Caco-2 (cell line): ENCODE data around the gene CCDC178. TPM values are rescaled to one million over a fixed set of nuclear protein-coding genes. Genes with fewer than 3 reads are reported as not detected.

Source experiments
- BruUV-seq: library from RNA; stranded (reverse); fragments of 400-500 nt; replicated peaks from 2 replicates; lab custom pipeline; 2021; lab: Mats Ljungman, UMichigan
- CTCF ChIA-PET: fragments of 300-600 bp; sonication (Branson Sonifier 250); formaldehyde crosslinking; loops from one replicate; lab custom pipeline; 2022; ENCODE audit warnings: antibody characterized with exemption; lab: Charles Lee
- POLR2A ChIA-PET: fragments of 300-600 bp; sonication (Branson Sonifier 250); formaldehyde crosslinking; loops from one replicate; lab custom pipeline; 2022; ENCODE audit warnings: antibody characterized with exemption; lab: Charles Lee
- DNase-seq, 2 experiments: peaks; one replicate each; pipeline versions ENCODE4 v3.0.0 to v3.0.0-alpha.2; 2020 to 2022
- H3K27me3 ChIP-seq: replicated peaks from 2 replicates; pipeline ENCODE4 v1.6.0; 2011; ENCODE audit warnings: low read length; ENCODE audit not compliant: control insufficient read depth, insufficient read depth
- H3K36me3 ChIP-seq: 2 replicates; pipeline ENCODE4 v1.5.1; 2011; ENCODE audit warnings: low read length; ENCODE audit not compliant: control insufficient read depth, insufficient read depth
- H3K4me1 ChIP-seq: fragments of 250-450 bp; sonication (Bioruptor Pico); 2 replicates; pipeline ENCODE4 v1.5.1; 2020; ENCODE audit warnings: mild to moderate bottlenecking
- H3K4me3 ChIP-seq: 2 replicates; pipeline ENCODE4 v1.5.1; 2011; ENCODE audit warnings: low read depth, mild to moderate bottlenecking, control low read depth, low read length
- H3K9me3 ChIP-seq: fragments of 250-450 bp; sonication (Bioruptor Pico); 2 replicates; pipeline ENCODE4 v1.5.1; 2020; ENCODE audit warnings: mild to moderate bottlenecking, moderate library complexity
- H3K27ac Mint-ChIP-seq: one replicate; pipeline ENCODE4 v1.8.0; 2022; ENCODE audit warnings: mixed read lengths; ENCODE audit not compliant: unreplicated experiment
- H3K27me3 Mint-ChIP-seq: one replicate; pipeline ENCODE4 v1.8.0; 2022; ENCODE audit warnings: mixed read lengths; ENCODE audit not compliant: insufficient read depth, unreplicated experiment
- H3K36me3 Mint-ChIP-seq: one replicate; pipeline ENCODE4 v1.8.0; 2022; ENCODE audit warnings: mild to moderate bottlenecking, mixed read lengths; ENCODE audit not compliant: insufficient read depth, unreplicated experiment
- H3K4me1 Mint-ChIP-seq: one replicate; pipeline ENCODE4 v1.8.0; 2022; ENCODE audit warnings: low read depth, mixed read lengths; ENCODE audit not compliant: unreplicated experiment
- H3K4me3 Mint-ChIP-seq: one replicate; pipeline ENCODE4 v1.8.0; 2022; ENCODE audit warnings: mild to moderate bottlenecking, moderate library complexity, mixed read lengths; ENCODE audit not compliant: unreplicated experiment
- H3K9me3 Mint-ChIP-seq: one replicate; pipeline ENCODE4 v1.8.0; 2022; ENCODE audit warnings: mixed read lengths; ENCODE audit not compliant: unreplicated experiment
- CTCF ChIP-seq, 2 experiments: fragments of 200-600 bp in 1 of 2; IDR thresholded peaks; 1 replicate in 1 of 2; 2 replicates in 1 of 2; pipeline versions ENCODE4 v1.5.1 to v1.8.0; 2011 to 2022; ENCODE audit warnings: antibody characterized with exemption in 1 of 2, control low read depth in 1 of 2, inconsistent platforms in 1 of 2, low read depth in 1 of 2, low read length in 1 of 2, mild to moderate bottlenecking in 1 of 2, moderate library complexity in 1 of 2; ENCODE audit not compliant: insufficient read depth in 1 of 2, severe bottlenecking in 1 of 2, unreplicated experiment in 1 of 2
- intact Hi-C: fragments of 100-400 bp; cut with micrococcal nuclease; formaldehyde crosslinking; loops from one replicate; pipeline ENCODE4 v1.10.0; 2022; ENCODE audit not compliant: unreplicated experiment
- total RNA-seq: library from RNA; stranded (reverse); gene quantifications from 2 replicates; pipeline ENCODE4 v1.2.3, GENCODE V29; 2022

CCDC178 gene
- total RNA-seq, 1 experiment from 2014 or later: not detected

DNA sequence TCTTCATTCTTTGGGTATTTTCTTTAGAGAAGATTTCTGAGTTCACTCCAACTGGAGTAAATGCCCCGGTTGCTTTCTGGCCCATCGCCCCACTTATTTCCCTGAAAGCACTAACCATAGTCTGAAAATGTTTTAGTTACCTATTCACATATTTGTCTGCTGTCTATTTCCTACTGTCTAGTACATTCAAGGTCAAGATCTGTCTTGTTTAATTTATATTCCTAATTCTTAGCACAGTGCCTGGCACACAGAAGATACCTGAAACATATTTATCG lies 533.3 kb downstream of the CCDC178 start:
- H3K4me1 ChIP-seq: no peaks in the 10 kb centered on the region
- H3K4me1 Mint-ChIP-seq: no peaks in the 10 kb centered on the region
- no peaks in the 10 kb centered on the region for H3K27me3 ChIP-seq
- intact Hi-C loops: no loop called here
- TF ChIP-seq CTCF (IDR thresholded peaks at IDR 0.05; ENCODE audit: insufficient read depth in 1 of 2, low read depth in 1 of 2, low read length in 1 of 2, severe bottlenecking in 1 of 2, unreplicated experiment in 1 of 2): no peak
- ChIA-PET CTCF (no interaction called here), POLR2A (no interaction called here)
- H3K4me3 Mint-ChIP-seq: no peak overlapping the region
- H3K36me3 Mint-ChIP-seq: no peaks in the 10 kb centered on the region
- no peak overlapping the region for H3K4me3 ChIP-seq
- no peaks in the 10 kb centered on the region for H3K9me3 Mint-ChIP-seq
- BruUV-seq: no TSS peak
- no peak overlapping the region for H3K27ac Mint-ChIP-seq
- no peak for DNase-seq
- peaks cover 3% of the 10 kb centered on the region for H3K27me3 Mint-ChIP-seq
- H3K9me3 ChIP-seq: no peaks in the 10 kb centered on the region
- no peaks in the 10 kb centered on the region for H3K36me3 ChIP-seq

GRCh38 chr18:32906506-32907310 lies 533.8 kb downstream of the CCDC178 start:
- no peaks in the 10 kb centered on the region for H3K9me3 ChIP-seq
- ChIA-PET CTCF (interaction anchor here (1.0 kb wide), 1 partner anchor 326 kb away, joined by 3 read pairs; no protein-coding TSS in a partner anchor), POLR2A (no interaction called here)
- TF ChIP-seq CTCF (IDR thresholded peaks at IDR 0.05; ENCODE audit: insufficient read depth in 1 of 2, low read depth in 1 of 2, low read length in 1 of 2, severe bottlenecking in 1 of 2, unreplicated experiment in 1 of 2): no peak
- no peaks in the 10 kb centered on the region for H3K27me3 ChIP-seq
- Mint-ChIP-seq H3K27me3 (peaks cover 3% of the 10 kb centered on the region), H3K27ac (no peak overlapping the region), H3K36me3 (no peaks in the 10 kb centered on the region), H3K4me1 (no peaks in the 10 kb centered on the region), H3K9me3 (no peaks in the 10 kb centered on the region), H3K4me3 (no peak overlapping the region)
- intact Hi-C loops: no loop called here
- no peak overlapping the region for H3K4me3 ChIP-seq
- BruUV-seq: no TSS peak
- no peak for DNase-seq
- H3K4me1 ChIP-seq: no peaks in the 10 kb centered on the region
- H3K36me3 ChIP-seq: no peaks in the 10 kb centered on the region

GRCh38 chr18:32905651-32906050 lies 534.9 kb downstream of the CCDC178 start:
- Histone ChIP-seq H3K27me3 (no peaks in the 10 kb centered on the region), H3K9me3 (no peaks in the 10 kb centered on the region), H3K36me3 (no peaks in the 10 kb centered on the region), H3K4me3 (no peak overlapping the region), H3K4me1 (no peaks in the 10 kb centered on the region)
- BruUV-seq: no TSS peak
- Mint-ChIP-seq H3K27ac (no peak overlapping the region), H3K36me3 (no peaks in the 10 kb centered on the region), H3K4me3 (no peak overlapping the region), H3K27me3 (peaks cover 3% of the 10 kb centered on the region), H3K4me1 (no peaks in the 10 kb centered on the region), H3K9me3 (no peaks in the 10 kb centered on the region)
- intact Hi-C loops: no loop called here
- CTCF ChIA-PET: no interaction called here
- POLR2A ChIA-PET: no interaction called here
- DNase-seq: no peak
- TF ChIP-seq CTCF (IDR thresholded peaks at IDR 0.05; ENCODE audit: insufficient read depth in 1 of 2, low read depth in 1 of 2, low read length in 1 of 2, severe bottlenecking in 1 of 2, unreplicated experiment in 1 of 2): no peak
